Measurements from ENCODE around the gene MYOM1. TPM values are rescaled to one million over a fixed set of nuclear protein-coding genes. Genes with fewer than 3 reads are reported as not detected.

MYOM1 gene
- total and polyA plus RNA-seq, 2 donors (not counting 3 experiments of a cell fraction or from before 2014, with no cell fraction given): 0.08 TPM; not detected in 1

GRCh38 chr18:3075491-3075890 is 144.3 kb downstream of the MYOM1 start:
- no peaks in the 10 kb centered on the region for H3K27me3 ChIP-seq (ENCODE audit: control insufficient read depth in 2 of 2, insufficient read depth in 2 of 2, low read length in 2 of 2)
- no TSS peak for BruUV-seq (replicated peaks)
- no peaks in the 10 kb centered on the region for H4K20me1 ChIP-seq (replicated peaks; ENCODE audit: control insufficient read depth, extremely low read depth, insufficient read depth, low read length)
- no peak overlapping the region for H3K27ac ChIP-seq (ENCODE audit: insufficient read depth, low read depth, low read length)
- intact Hi-C loops (cut with micrococcal nuclease): no loop called here
- H3K9me3 ChIP-seq (replicated peaks; ENCODE audit: control insufficient read depth, insufficient read depth, low read length): no peaks in the 10 kb centered on the region
- H2AFZ ChIP-seq (ENCODE audit: low read depth, low read length): no peak overlapping the region
- H3K4me1 ChIP-seq (ENCODE audit: control insufficient read depth, extremely low read depth, insufficient read depth, low read length): no peaks in the 10 kb centered on the region
- no peak overlapping the region for H3K4me3 ChIP-seq (replicated peaks in 1 of 3; ENCODE audit: insufficient read depth in 1 of 3, low read depth in 1 of 3, low read length in 3 of 3)
- no peaks in the 10 kb centered on the region for H3K36me3 ChIP-seq (ENCODE audit: control insufficient read depth in 2 of 2, extremely low read depth in 1 of 2, insufficient read depth in 2 of 2, low read length in 2 of 2)
- CTCF ChIA-PET: interaction anchor here (1.4 to 10.1 kb wide), 2 partner anchors 12 to 46 kb away, joined by 3 to 104 read pairs; no protein-coding TSS in a partner anchor
- POLR2A ChIA-PET: no interaction called here
- FAIRE-seq: no peak
- no peak for DNase-seq (ENCODE audit: low read depth, low spot score)
- no peak for TF ChIP-seq GATA2 (IDR thresholded peaks at IDR 0.05; ENCODE audit: insufficient read depth, insufficient read length, low read depth, low read length)
- TF ChIP-seq JUN (IDR thresholded peaks at IDR 0.05; ENCODE audit: borderline replicate concordance, insufficient read depth, insufficient read length, low read depth): no peak
- no peak for TF ChIP-seq MAX (IDR thresholded peaks at IDR 0.05; ENCODE audit: insufficient read depth, insufficient read length)
- TF ChIP-seq MYC (IDR thresholded peaks at IDR 0.05; ENCODE audit: low read depth, low read length): no peak
- no peak for TF ChIP-seq POLR2A (IDR thresholded peaks at IDR 0.05; ENCODE audit: low read depth, low read length)
- TF ChIP-seq EZH2 (IDR thresholded peaks at IDR 0.05; ENCODE audit: borderline replicate concordance, low read depth, low read length, severe bottlenecking): no peak
- no peak for TF ChIP-seq CTCF (IDR thresholded peaks at IDR 0.05; ENCODE audit: extremely low read depth in 1 of 2, insufficient read depth in 1 of 2, low read depth in 1 of 2, low read length in 2 of 2)
- TF ChIP-seq FOS (IDR thresholded peaks at IDR 0.05; ENCODE audit: borderline replicate concordance, insufficient read depth, low read length): no peak
- H3K4me2 ChIP-seq (ENCODE audit: insufficient read depth, low read length): no peak overlapping the region
- dilution Hi-C loops (cut with MboI; ENCODE audit: extremely low pct_ligation_motif_present, low sequenced_read_pairs): no loop called here
- no peaks in the 10 kb centered on the region for H3K79me2 ChIP-seq (ENCODE audit: control insufficient read depth, insufficient read depth, low read length)
- H3K9ac ChIP-seq (replicated peaks; ENCODE audit: extremely low read depth, insufficient read depth, low read length): no peak overlapping the region
- no peaks in the 10 kb centered on the region for H3K9me1 ChIP-seq (replicated peaks; ENCODE audit: control insufficient read depth, extremely low read depth, insufficient read depth, low read length)
